Stomach (tissue), 9 donors: ENCODE measurements around the gene PPP2R5C. TPM values are rescaled to one million over a fixed set of nuclear protein-coding genes. Genes with fewer than 3 reads are reported as not detected.

Source experiments
- DNase-seq, 2 donors: peaks; one replicate each; pipeline versions ENCODE4 v3.0.0 to v3.0.0-alpha.2; 2013 to 2019
- H3K27ac ChIP-seq, 5 donors: fragments of 200-600 bp in 4 of 5; sonication (generic) in 4 of 5; one replicate each; pipeline ENCODE4 v1.5.1; 2013 to 2019; ENCODE audit warnings: mild to moderate bottlenecking in 1 of 5, moderate library complexity in 1 of 5
- H3K27me3 ChIP-seq, 3 donors: fragments of 200-600 bp; sonication (generic); one replicate each; pipeline ENCODE4 v1.5.1; 2017 to 2019; ENCODE audit warnings: mixed run types in 1 of 3
- H3K36me3 ChIP-seq, 4 donors: fragments of 200-600 bp; sonication (generic); 1 replicate in 3 of 4; 2 replicates in 1 of 4; pipeline ENCODE4 v1.5.1; 2016 to 2019
- H3K4me1 ChIP-seq, 4 donors: fragments of 200-600 bp; sonication (generic); one replicate each; pipeline ENCODE4 v1.5.1; 2016 to 2019
- H3K4me3 ChIP-seq, 4 donors: fragments of 200-600 bp; sonication (generic) in 3 of 4; one replicate each; pipeline ENCODE4 v1.5.1; 2016 to 2019; ENCODE audit warnings: mild to moderate bottlenecking in 1 of 4
- H3K9me3 ChIP-seq, 4 donors: fragments of 200-600 bp; sonication (generic); one replicate each; pipeline ENCODE4 v1.5.1; 2016 to 2019
- CTCF ChIP-seq, 7 experiments: fragments of 450-650 bp in 4 of 7; fragments of 200-600 bp in 3 of 7; sonication (generic) in 3 of 7; IDR thresholded peaks; one replicate each; pipeline ENCODE4 v1.5.1; 2016 to 2019; ENCODE audit warnings: antibody characterized with exemption in 7 of 7, control low read depth in 2 of 7, mild to moderate bottlenecking in 1 of 7
- EP300 ChIP-seq: sonication (generic); formaldehyde crosslinking; IDR thresholded peaks from one replicate; pipeline ENCODE4 v1.6.1; 2017; ENCODE audit warnings: antibody characterized with exemption
- POLR2A ChIP-seq, 4 donors: fragments of 450-650 bp; IDR thresholded peaks; one replicate each; pipeline ENCODE4 v1.6.1; 2016; ENCODE audit warnings: antibody characterized with exemption in 4 of 4, control low read depth in 2 of 4, mild to moderate bottlenecking in 1 of 4, moderate library complexity in 1 of 4
- POLR2AphosphoS5 ChIP-seq, 3 donors: sonication (generic); formaldehyde crosslinking; IDR thresholded peaks; one replicate each; pipeline ENCODE4 v1.6.1; 2016; ENCODE audit warnings: antibody characterized with exemption in 3 of 3
- WGBS, 5 donors: extraction: QIAGEN DNeasy Blood & Tissue Kit in 3 of 5; methylation state at CpG; one replicate each; pipeline versions ENCODE4 v1.1.5 to v1.1.7; 2013 to 2018; 5-methylcytosine and 5-hydroxymethylcytosine counted together
- intact Hi-C: fragments of 100-400 bp; cut with DNase I; formaldehyde crosslinking; loops from one replicate; pipeline ENCODE4 v1.15.1; 2023; ENCODE audit warnings: low total_unique reads
- polyA plus RNA-seq, 3 donors: library from polyadenylated mRNA; stranded (reverse); fragments of 200-250 nt; gene quantifications; one replicate each; pipeline ENCODE4 v1.2.3, GENCODE V29; 2013
- total RNA-seq, 5 donors: library from RNA; depleted of rRNA; stranded (reverse); fragments of >200 nt; gene quantifications; one replicate each; pipeline versions ENCODE4 v1.1.0 to v1.2.3, GENCODE V29; 2014 to 2016
- donor health status: healthy with polysubstance abuse.
- donor health status: Bipolar disorder and iron deficiency.
- donor health status: healthy.

The PPP2R5C gene
- total and polyA plus RNA-seq, 8 donors: 19.7 to 175 (median 89.6) TPM

DNA sequence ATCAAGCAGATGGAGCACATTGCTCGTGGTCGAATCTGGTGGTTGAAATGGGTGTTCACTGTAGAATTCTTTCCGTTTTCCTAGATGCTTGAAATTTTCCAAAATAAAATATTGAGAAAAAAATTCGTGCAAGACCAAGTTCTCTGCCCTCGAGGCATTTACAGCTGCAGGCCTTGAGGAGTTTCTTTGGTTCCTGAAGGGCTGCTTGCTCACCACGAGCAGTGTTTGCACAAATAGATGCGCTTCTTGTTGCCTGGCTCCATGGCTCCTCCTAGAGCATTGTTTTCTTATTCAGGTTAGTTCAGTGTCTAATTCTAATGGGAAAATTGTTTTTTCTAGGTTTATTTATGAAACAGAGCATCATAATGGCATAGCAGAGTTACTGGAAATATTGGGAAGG lies 128.4 kb downstream of the PPP2R5C start:
- intact Hi-C loops: no loop called here
- H3K27me3 ChIP-seq: no peaks in the 10 kb centered on the region
- no peak overlapping the region for H3K4me3 ChIP-seq
- no peaks in the 10 kb centered on the region for H3K4me1 ChIP-seq
- peak in 1 of 2 donors; percentile 46 for DNase-seq
- 66 to 79% (median 73%) methylated on average over 7 of the region's 7 CpGs for WGBS, 5 donors
- no peaks in the 10 kb centered on the region for H3K9me3 ChIP-seq
- H3K27ac ChIP-seq: no peak overlapping the region
- peaks cover 58 to 99% (median 97%) of the 10 kb centered on the region in 4 donors for H3K36me3 ChIP-seq
- TF ChIP-seq POLR2AphosphoS5 (IDR thresholded peaks at IDR 0.05): no peak
- peak in 1 of 7 experiments; percentile 11 for TF ChIP-seq CTCF (IDR thresholded peaks at IDR 0.05)
- TF ChIP-seq EP300: no peak

GRCh38 chr14:101891471-101891870 lies 130.0 kb downstream of the PPP2R5C start:
- no peaks in the 10 kb centered on the region for H3K27me3 ChIP-seq
- intact Hi-C loops: no loop called here
- H3K4me3 ChIP-seq: no peak overlapping the region
- H3K36me3 ChIP-seq: peaks cover 62 to 99% (median 97%) of the 10 kb centered on the region in 4 donors
- DNase-seq: no peak
- 92 to 98% (median 96%) methylated on average over 17 to 20 of the region's 20 CpGs for WGBS, 5 donors
- no peak overlapping the region for H3K27ac ChIP-seq
- TF ChIP-seq EP300 (no peak), POLR2A (IDR thresholded peaks at IDR 0.05) (no peak), CTCF (IDR thresholded peaks at IDR 0.05) (no peak), POLR2AphosphoS5 (IDR thresholded peaks at IDR 0.05) (no peak)
- no peaks in the 10 kb centered on the region for H3K4me1 ChIP-seq
- no peaks in the 10 kb centered on the region for H3K9me3 ChIP-seq

- H3K4me3 ChIP-seq: no peak overlapping the region
- H3K27ac ChIP-seq: no peak overlapping the region
- no peak for DNase-seq
- no peak for TF ChIP-seq POLR2AphosphoS5 (IDR thresholded peaks at IDR 0.05)
- no peak for TF ChIP-seq POLR2A (IDR thresholded peaks at IDR 0.05)
- TF ChIP-seq EP300: no peak
- TF ChIP-seq CTCF (IDR thresholded peaks at IDR 0.05): no peak
- no peaks in the 10 kb centered on the region for H3K9me3 ChIP-seq
- intact Hi-C loops: no loop called here
- WGBS, 5 donors: 71 to 82% (median 74%) methylated on average over 3 of the region's 3 CpGs
- no peaks in the 10 kb centered on the region for H3K4me1 ChIP-seq
- peaks cover 70 to 99% (median 97%) of the 10 kb centered on the region in 4 donors for H3K36me3 ChIP-seq
- no peaks in the 10 kb centered on the region for H3K27me3 ChIP-seq
Measured at GRCh38 chr14:101893759-101894158, 132.2 kb downstream of the PPP2R5C start.

DNA sequence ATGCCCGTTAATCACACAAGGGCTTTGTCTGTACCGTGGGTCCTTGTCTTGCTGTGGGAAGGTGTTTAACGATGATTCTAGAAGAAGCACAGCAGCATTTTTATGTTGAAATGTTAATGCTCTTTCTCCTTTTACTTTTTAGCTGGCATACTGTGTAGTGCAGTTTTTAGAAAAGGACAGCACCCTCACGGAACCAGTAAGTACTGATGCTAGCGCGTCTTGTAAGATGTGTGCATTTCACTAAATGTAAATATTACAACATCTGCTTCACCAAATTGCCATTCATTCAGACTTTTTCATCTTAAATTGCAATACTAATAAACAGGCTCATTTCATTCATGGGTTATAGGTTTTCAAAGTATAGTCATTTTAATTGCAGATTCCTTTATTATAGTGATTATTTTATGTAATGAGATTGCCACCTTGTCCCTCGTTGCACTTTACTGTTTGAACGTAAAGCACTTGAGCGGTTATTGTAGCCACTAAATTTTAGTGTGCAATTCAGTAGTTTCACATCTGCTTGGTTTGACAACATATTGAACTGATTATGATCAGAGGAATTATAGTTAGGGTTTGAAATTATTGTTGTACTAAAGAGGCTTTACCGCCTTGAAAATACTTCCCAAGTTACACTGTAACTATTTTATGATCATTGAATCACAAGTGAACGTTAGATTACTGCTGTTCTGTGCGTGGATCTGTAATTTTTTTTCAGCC lies 133.0 kb downstream of the PPP2R5C start:
- WGBS, 5 donors: 84 to 94% (median 92%) methylated on average over 12 of the region's 12 CpGs
- peaks cover 67 to 99% (median 97%) of the 10 kb centered on the region in 4 donors for H3K36me3 ChIP-seq
- H3K9me3 ChIP-seq: no peaks in the 10 kb centered on the region

More for the DNA sequence above, 133.0 kb downstream of the PPP2R5C start:
- Histone ChIP-seq H3K27me3 (no peaks in the 10 kb centered on the region), H3K27ac (no peak overlapping the region), H3K4me3 (no peak overlapping the region), H3K4me1 (no peaks in the 10 kb centered on the region)
- DNase-seq: no peak
- intact Hi-C loops: no loop called here
- TF ChIP-seq POLR2AphosphoS5 (IDR thresholded peaks at IDR 0.05) (no peak), CTCF (IDR thresholded peaks at IDR 0.05) (no peak)
